H1 (cell line): ENCODE results near the gene CLGN. TPM values are rescaled to one million over a fixed set of nuclear protein-coding genes. Genes with fewer than 3 reads are reported as not detected.
A peak's percentile ranks its signal among the peaks of the same experiment; 100 is the strongest.

Source experiments
- BCL11A ChIP-seq, 2 experiments: IDR thresholded peaks; one replicate each; pipeline ENCODE4 v1.6.1; 2011; ENCODE audit warnings: low read depth in 2 of 2, low read length in 2 of 2, mild to moderate bottlenecking in 2 of 2
- CHD1 ChIP-seq: IDR thresholded peaks from 2 replicates; pipeline ENCODE4 v1.6.1; 2012; ENCODE audit warnings: low read depth, low read length, improper control_type of control experiment
- E2F6 ChIP-seq: IDR thresholded peaks from 2 replicates; pipeline ENCODE4 v1.6.1; 2012; ENCODE audit warnings: inconsistent platforms
- FOSL1 ChIP-seq: IDR thresholded peaks from 2 replicates; pipeline ENCODE4 v1.6.1; 2011; ENCODE audit warnings: mild to moderate bottlenecking, low read depth, low read length, moderate library complexity; ENCODE audit not compliant: insufficient read depth
- KDM4A ChIP-seq: IDR thresholded peaks from one replicate; pipeline ENCODE4 v1.7.1; 2012; ENCODE audit warnings: low read depth, mild to moderate bottlenecking, moderate library complexity, low read length, inconsistent platforms; ENCODE audit not compliant: severe bottlenecking
- RAD21 ChIP-seq, 2 experiments: IDR thresholded peaks in 1 of 2; conservative IDR thresholded peaks in 1 of 2; 2 replicates each; pipeline ENCODE4 v1.6.1; 2011; ENCODE audit warnings: low read depth in 2 of 2, low read length in 2 of 2, improper control_type of control experiment in 1 of 2, inconsistent platforms in 1 of 2, mild to moderate bottlenecking in 1 of 2, moderate library complexity in 1 of 2
- RNF2 ChIP-seq: fragments of 200-900, 300-1000 bp; sonication (generic); IDR thresholded peaks from 2 replicates; pipeline ENCODE4 v1.7.1; 2016; ENCODE audit warnings: borderline replicate concordance, low read depth, mild to moderate bottlenecking, antibody characterized with exemption, low read length; ENCODE audit not compliant: poor library complexity, severe bottlenecking; ENCODE audit errors: missing control alignments
- SRF ChIP-seq: IDR thresholded peaks from 2 replicates; pipeline ENCODE4 v1.6.1; 2011; ENCODE audit warnings: mild to moderate bottlenecking, low read depth, low read length, moderate library complexity
- polyA plus RNA-seq, 7 experiments: library from polyadenylated mRNA; depleted of rRNA in 3 of 7; stranded (reverse) in 5 of 7; unstranded in 2 of 7; fragments of >200 nt in 5 of 7; fragments of 200-250 nt in 2 of 7; gene quantifications; 1 replicate in 5 of 7; 2 replicates in 1 of 7; 4 replicates in 1 of 7; pipeline versions ENCODE4 v1.2.1 to v1.2.3, GENCODE V29; 2011 to 2013; ENCODE audit warnings: missing spikeins in 2 of 7, mixed read lengths in 2 of 7
- total RNA-seq: library from RNA; stranded (reverse); fragmentation: NEBNext Ultra II Directional; extraction: Animal tissue kit (Norgen Biotek cat#: 25700); gene quantifications from 2 replicates; pipeline ENCODE4 v1.2.1, GENCODE V29; 2021

The CLGN gene
- total and polyA plus RNA-seq, 2 of the 8 experiments (the other 6 are each of a cell fraction or from before 2014, with no cell fraction given), result 1.7 to 3.1 TPM

- TF ChIP-seq E2F6 (peak; percentile 94), RAD21 (IDR thresholded peaks at IDR 0.05 in 1 of 2, conservative IDR thresholded peaks at IDR 0.05 in 1 of 2; ENCODE audit: low read depth in 2 of 2, low read length in 2 of 2) (peak; percentile 33 to 50; a peak in 3 of 4 replicates), BCL11A (IDR thresholded peaks at IDR 0.05; ENCODE audit: low read depth in 2 of 2, low read length in 2 of 2) (no peak), KDM4A (peak; percentile 100), SRF (no peak), FOSL1 (no peak), RNF2 (no peak), CHD1 (no peak)
These were observed at the start of gene CLGN (continued) for GRCh38 chr4:140427106-140427918.
